ENCODE measurements around the gene HPCAL1.

- TF ChIP-seq CTCF (IDR thresholded peaks at IDR 0.05) (no peak), POLR2A (IDR thresholded peaks at IDR 0.05) (peak; percentile 56)
Measured at GRCh38 chr2:10452312-10452711, 149.6 kb downstream of the HPCAL1 start.

Measured in right lobe of liver (tissue), 4 donors.